ENCODE results near the gene IQCH. TPM values are rescaled to one million over a fixed set of nuclear protein-coding genes. Genes with fewer than 3 reads are reported as not detected.
A peak's percentile ranks its signal among the peaks of the same experiment; 100 is the strongest.
"Not testable (repeated sequence)": the region's sequence is repeated elsewhere in the genome, so short reads cannot be mapped to it uniquely, and the experiment has no call there.

Gene IQCH
- total RNA-seq, 1 donor from 2014 or later: 2.2 TPM

GRCh38 chr15:67436351-67437250, 182.0 kb downstream of the IQCH start:
- DNase-seq (ENCODE audit: low spot score): not testable (repeated sequence)

DNA sequence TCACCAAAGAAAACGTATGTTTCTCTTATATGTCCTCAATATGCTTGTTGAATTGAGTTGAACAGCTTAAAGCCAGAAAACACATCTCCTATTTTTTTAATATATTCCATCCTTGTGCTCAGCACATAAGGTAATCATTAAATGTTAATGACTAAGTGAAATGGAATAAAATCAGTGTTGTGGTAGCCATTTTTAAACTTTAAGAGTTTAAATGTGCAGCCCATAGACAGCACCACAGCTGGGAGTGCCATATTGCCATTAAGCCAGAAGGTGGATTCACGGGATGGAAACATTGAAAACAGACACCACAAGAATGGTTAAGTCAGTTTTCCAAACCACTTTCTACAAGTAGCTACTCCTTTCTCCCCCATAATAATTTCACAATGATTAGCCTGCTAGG, 189.5 kb downstream of the IQCH start:
- DNase-seq (ENCODE audit: low spot score): no peak

DNA sequence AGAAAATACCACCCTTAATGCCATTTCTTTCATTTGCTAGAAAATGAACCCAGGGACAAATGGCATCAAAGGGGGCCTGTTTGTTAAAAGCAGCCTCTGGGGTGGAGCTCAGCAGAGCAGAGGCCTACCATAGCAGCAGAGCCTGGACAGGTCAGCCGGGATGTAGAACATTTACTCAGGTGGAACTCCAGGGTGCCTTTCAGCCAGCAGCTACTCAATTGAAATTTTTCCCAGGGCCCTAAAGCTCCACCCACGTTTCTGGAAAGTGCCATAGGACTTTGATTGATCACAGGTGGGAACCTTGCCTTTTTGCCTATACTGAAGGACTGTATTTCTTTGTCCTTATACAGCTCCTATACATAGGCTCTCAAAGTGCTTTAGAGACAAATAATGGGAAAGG, 191.9 kb downstream of the IQCH start:
- DNase-seq (ENCODE audit: low spot score): no peak

DNA sequence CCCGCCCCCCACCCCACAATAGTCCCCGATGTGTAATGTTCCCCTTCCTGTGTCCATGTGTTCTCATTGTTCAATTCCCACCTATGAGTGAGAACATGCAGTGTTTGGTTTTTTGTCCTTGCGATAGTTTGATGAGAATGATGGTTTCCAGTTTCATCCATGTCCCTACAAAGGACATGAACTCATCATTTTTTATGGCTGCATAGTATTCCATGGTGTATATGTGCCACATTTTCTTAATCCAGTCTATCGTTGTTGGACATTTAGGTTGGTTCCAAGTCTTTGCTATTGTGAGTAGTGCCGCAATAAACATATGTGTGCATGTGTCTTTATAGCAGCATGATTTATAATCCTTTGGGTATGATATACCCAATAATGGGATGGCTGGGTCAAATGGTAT, 193.8 kb downstream of the IQCH start:
- not testable (repeated sequence) for DNase-seq (ENCODE audit: low spot score)

- not testable (repeated sequence) for DNase-seq (ENCODE audit: low spot score)
Measured at GRCh38 chr15:67453703-67454102, 199.1 kb downstream of the IQCH start.

DNA sequence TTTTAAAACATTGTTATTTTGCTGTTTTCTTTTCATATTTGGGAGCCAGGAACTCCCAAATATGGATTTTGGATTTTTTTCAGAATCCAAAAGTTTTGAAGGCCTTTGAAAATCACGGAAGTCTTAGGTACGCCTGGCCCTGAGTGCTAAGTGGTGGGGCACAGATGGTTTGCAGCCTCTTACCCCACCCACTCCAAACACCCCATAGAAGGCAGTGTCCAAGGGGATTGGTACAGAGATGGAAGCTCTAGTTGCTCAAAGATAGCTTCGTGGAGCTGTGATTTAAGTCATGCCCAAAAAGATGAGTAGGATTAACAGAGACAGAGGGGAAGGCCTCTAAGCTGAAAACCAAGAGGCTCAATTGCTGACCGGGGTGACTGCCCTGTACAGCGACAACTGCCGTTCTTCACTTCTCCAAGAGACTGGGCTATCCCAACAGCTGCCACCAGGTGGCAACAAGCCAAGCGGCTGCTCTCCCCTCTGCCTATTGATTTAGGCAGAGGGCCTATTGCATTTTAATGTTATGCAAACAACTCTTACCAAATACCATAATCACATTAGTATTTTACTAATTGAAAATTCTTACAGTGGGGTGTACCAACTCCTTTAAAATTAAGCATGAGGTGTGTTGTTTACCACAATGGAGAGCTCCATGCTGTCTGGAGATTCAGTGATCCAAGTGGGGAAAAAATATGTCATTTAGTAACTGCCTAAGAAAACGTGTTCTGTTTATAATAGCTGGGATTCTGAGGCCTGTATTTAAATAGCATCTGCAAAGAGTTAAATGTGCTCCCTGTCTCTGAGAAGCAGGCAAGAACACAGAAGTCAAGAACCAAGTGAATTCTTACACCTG, 202.3 kb downstream of the IQCH start:
- peak; percentile 64 for DNase-seq (ENCODE audit: low spot score)

DNA sequence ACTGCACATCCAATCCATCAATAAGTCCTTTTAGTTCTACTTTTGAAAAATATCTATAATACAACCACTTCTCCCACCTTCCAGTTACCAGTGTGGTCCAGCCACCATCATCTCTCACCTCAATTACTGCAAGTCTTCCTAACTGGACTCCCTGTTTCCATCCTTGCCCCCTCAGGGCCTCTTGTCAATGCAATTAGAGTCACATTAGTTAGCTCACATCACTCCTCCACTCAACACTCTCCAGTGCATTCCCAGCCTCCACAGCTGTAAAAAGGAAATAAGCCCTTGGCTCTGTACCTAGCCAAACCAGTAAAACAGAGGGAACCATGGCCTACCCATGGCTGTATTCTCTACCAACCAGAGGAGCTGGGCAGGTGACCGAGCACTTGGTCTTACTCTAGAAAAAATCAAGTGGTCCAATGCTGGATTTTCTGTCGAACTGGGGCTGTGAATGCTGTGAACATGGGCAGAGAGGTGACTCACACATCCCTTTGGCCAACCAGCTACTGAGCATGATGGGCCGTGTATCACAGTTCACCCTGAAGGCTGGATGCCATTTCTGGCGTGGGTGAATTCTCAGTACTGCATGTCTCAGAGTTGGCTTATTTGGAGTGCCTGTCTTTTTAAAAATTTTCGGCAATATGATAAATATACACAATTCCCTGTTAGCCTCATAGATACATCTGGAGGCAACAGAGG, 203.9 kb downstream of the IQCH start:
- DNase-seq (ENCODE audit: low spot score): no peak

GRCh38 chr15:67460521-67460920, 205.9 kb downstream of the IQCH start:
- no peak for DNase-seq (ENCODE audit: low spot score)

- no peak for DNase-seq (ENCODE audit: low spot score)
Measured at GRCh38 chr15:67461735-67462134, 207.1 kb downstream of the IQCH start.

DNA sequence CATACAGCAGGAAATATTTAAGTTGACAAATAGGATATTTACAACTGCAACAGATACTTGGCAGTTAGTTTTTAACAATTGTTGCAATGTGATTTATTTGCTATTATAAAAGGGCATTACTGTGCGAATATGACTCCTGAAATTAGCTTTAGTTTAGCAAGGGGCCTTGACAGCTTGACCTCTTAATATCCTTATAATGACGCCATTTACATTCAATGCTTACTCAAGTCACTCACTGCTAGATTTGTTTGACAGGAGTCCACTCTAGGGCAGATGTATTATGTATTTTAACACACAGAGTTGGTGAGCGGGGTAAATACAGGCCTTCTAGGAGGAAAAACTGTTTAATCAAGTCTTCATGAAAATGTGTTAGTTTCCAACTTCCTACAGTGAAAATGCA, 208.3 kb downstream of the IQCH start:
- no peak for DNase-seq (ENCODE audit: low spot score)

GRCh38 chr15:67463488-67463887, 208.9 kb downstream of the IQCH start:
- no peak for DNase-seq (ENCODE audit: low spot score)

GRCh38 chr15:67465196-67465952, 210.8 kb downstream of the IQCH start:
- no peak for DNase-seq (ENCODE audit: low spot score)

DNA sequence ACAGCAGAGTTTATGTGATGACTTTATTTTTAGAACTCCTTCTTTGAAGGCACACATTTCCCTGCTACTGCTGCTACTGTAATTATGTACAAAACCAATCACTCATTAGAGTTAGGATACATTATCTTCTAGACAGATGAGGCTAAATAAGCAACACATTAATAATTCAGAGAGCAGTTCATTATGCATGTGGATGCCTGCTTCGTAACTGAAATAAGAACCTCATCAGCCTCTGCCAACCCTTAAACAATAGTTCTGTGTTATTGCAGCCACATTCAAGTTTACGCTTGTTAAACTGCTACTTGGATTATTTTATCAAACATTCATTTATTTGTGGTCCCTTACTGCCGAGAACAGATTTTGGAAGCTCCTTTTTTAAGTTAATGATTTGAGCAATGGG, 213.8 kb downstream of the IQCH start:
- no peak for DNase-seq (ENCODE audit: low spot score)

GRCh38 chr15:67469680-67470079, 215.1 kb downstream of the IQCH start:
- DNase-seq (ENCODE audit: low spot score): no peak

DNA sequence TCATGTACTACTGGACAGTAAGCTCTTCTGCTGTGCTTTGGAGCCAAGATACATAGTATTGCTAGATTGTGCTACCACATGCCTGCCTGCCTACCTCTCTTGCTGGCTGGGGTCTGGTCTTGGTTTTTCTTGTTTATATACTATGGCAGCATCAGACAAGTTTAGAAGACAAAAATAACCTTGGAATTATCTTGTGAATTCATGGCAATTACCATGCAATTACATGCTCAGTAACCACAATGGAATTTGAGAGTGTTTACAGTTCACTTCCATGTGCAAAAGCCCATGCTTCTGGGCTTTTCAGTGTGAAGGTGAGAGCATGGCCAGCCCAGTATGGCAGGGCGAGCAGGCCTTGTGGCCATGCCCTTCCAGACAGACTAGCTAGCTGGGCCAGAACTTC, 218.4 kb downstream of the IQCH start:
- no peak for DNase-seq (ENCODE audit: low spot score)

DNA sequence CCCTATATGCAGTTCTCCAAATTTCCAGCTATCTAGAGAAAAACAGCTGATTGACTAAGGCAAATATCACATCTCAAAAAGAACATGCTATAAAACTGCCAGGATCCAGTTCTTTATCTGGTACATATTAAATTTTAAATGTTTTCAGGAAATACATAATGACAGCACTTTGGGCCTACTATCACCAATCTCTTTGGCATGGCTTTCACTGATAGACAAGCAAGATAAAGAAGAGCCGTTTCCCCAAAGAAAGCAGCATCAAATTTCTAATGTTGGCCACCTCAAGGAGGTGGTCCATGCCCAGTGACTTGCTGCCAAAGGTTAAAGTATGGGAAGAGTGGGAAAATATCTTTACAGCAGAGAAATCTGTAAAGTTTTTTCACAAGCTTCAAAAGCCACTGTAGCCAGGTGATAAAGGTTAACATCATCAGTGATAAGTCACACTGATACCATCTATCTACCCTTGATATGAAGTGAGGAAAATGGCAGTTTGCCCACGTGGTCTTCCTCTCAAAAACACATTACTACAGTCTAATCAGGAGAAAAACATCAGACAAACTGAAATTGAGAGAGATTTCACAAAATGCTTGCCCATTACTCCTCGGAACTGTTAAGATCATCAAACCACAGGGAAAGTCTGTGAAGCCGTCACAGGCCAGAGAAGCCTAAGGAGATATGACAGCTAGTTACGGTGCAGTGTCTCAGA, 220.0 kb downstream of the IQCH start:
- DNase-seq (ENCODE audit: low spot score): no peak

DNA sequence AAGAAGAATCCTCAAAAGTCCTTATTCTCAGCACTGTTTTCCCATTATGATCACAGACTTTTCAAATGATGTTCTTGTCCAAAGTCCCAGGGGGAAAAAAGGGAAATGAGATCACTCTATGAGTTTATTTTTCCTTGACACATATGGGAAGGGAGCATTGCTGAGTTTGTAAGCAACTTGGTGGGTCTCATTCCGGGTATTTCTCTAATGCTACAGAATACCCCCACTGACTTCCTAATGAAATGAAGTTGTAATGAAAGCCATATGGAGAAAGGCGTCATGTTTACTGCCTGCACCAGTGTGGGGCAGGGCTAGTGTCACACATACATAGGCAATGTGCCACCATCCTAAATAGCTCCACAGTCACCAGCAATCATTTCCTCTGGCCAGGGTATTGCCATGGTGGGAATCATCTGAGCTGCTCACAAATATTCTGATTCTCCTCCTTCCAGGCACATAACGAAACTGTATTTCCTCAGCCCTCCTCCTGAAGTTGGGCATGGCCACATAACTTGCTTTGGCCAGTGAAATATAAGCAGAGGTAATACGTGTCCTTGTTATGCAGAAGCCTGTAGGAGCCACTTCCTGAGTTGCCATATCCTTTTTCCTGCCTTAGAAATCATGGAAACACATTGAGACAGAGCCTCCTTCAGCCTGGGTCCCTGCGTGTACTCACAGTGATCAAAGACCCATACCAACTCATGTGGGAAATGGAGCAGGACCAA, 225.4 kb downstream of the IQCH start:
- no peak for DNase-seq (ENCODE audit: low spot score)

DNA sequence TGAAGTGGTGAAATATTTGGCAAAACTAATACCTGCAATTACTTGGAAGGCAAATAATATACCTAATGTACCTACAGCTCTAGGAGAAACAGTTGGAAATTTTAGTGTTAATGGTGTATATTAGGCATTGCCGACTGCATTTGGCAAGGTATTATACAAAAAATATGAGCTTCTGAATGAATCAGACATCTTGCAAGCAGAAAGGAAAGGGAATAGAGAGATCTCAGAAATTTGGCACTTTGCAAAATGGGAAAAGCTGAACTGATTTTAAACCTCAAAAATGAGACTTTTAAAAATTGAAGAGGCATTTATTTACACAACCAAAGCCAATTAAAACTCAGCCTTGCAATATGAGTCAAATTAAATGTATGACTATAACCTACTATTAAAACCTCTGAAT, 226.2 kb downstream of the IQCH start:
- no peak for DNase-seq (ENCODE audit: low spot score)

- no peak for DNase-seq (ENCODE audit: low spot score)
Measured at GRCh38 chr15:67481680-67482079, 227.1 kb downstream of the IQCH start.

GRCh38 chr15:67495585-67495984, 241.0 kb downstream of the IQCH start:
- DNase-seq (ENCODE audit: low spot score): no peak
